Activated CD8-positive, alpha-beta memory T cell treated with anti-CD3 and anti-CD28 coated beads, Interleukin-2, amount 50 U/mL, for 48 hours (primary cell): ENCODE measurements around the gene ZDHHC14.

Source experiments
- DNase-seq: peaks from one replicate; pipeline ENCODE4 v3.0.0-alpha.2; 2020

Gene ZDHHC14

GRCh38 chr6:157631838-157632614, 251.0 kb downstream of the ZDHHC14 start:
- no peak for DNase-seq

GRCh38 chr6:157632821-157633220, 251.8 kb downstream of the ZDHHC14 start:
- DNase-seq, result no peak

GRCh38 chr6:157634546-157634945, 253.6 kb downstream of the ZDHHC14 start:
- DNase-seq, result no peak

GRCh38 chr6:157635388-157636244, 254.6 kb downstream of the ZDHHC14 start:
- DNase-seq, result no peak

- DNase-seq, result no peak
These were observed 256.5 kb downstream of the ZDHHC14 start for GRCh38 chr6:157637516-157637915.

GRCh38 chr6:157637941-157638662, 257.1 kb downstream of the ZDHHC14 start:
- DNase-seq, result no peak

GRCh38 chr6:157638779-157639178, 257.8 kb downstream of the ZDHHC14 start:
- no peak for DNase-seq

GRCh38 chr6:157640746-157641451, 259.9 kb downstream of the ZDHHC14 start:
- DNase-seq, result no peak

GRCh38 chr6:157641837-157642236, 260.8 kb downstream of the ZDHHC14 start:
- DNase-seq, result no peak

GRCh38 chr6:157642736-157643135, 261.7 kb downstream of the ZDHHC14 start:
- no peak for DNase-seq

GRCh38 chr6:157644043-157644810, 263.2 kb downstream of the ZDHHC14 start:
- no peak for DNase-seq

GRCh38 chr6:157645201-157645795, 264.3 kb downstream of the ZDHHC14 start:
- no peak for DNase-seq

- no peak for DNase-seq
These were observed 265.0 kb downstream of the ZDHHC14 start for GRCh38 chr6:157646012-157646411.

- DNase-seq, result no peak
These were observed 266.4 kb downstream of the ZDHHC14 start for GRCh38 chr6:157647261-157647915.

- DNase-seq, result no peak
These were observed 267.6 kb downstream of the ZDHHC14 start for GRCh38 chr6:157648561-157648960.

GRCh38 chr6:157649311-157650260, 268.6 kb downstream of the ZDHHC14 start:
- DNase-seq, result no peak

- no peak for DNase-seq
These were observed 269.3 kb downstream of the ZDHHC14 start for GRCh38 chr6:157650261-157650640.

GRCh38 chr6:157650801-157651200, 269.8 kb downstream of the ZDHHC14 start:
- no peak for DNase-seq

- no peak for DNase-seq
These were observed 270.9 kb downstream of the ZDHHC14 start for GRCh38 chr6:157651731-157652490.
